ENCODE measurements around the gene BCAT1. TPM values are rescaled to one million over a fixed set of nuclear protein-coding genes. Genes with fewer than 3 reads are reported as not detected.
A peak's percentile ranks its signal among the peaks of the same experiment; 100 is the strongest.

Gene BCAT1
- total RNA-seq, 5 donors from 2014 or later (not counting 1 experiment from before 2014, with no cell fraction given) = 1.2 to 4.2 (median 3.2) TPM

DNA sequence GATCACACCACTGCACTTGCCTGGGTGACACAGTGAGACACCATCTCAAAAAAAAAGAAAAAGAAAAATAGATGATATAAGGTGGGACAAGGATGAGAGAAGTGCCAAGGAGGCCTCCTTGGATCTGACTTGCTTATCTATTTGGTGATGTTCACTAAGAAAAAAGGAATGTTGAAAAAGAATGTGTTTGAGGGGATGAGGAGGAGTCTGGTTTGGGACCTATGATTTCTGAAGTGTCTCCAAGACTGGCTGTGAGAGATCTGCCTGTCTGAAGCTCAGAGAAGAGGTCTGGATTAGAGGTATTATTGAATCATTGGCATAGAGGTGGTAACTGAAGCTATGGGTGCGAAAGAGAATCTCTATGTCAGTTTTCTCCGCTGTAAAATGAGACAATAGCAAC lies 42.8 kb downstream of the BCAT1 start:
- H3K4me3 Mint-ChIP-seq = no peak overlapping the region
- H3K27ac ChIP-seq (ENCODE audit: low read length) = no peak overlapping the region
- no peaks in the 10 kb centered on the region for H3K9me3 Mint-ChIP-seq
- H3K4me1 ChIP-seq (ENCODE audit: control insufficient read depth in 1 of 2, extremely low read depth in 1 of 2, insufficient read depth in 2 of 2, low read length in 2 of 2) = peaks cover 7 to 18% of the 10 kb centered on the region in 2 experiments
- H3K27me3 ChIP-seq (replicated peaks in 1 of 2; ENCODE audit: control insufficient read depth in 2 of 2, extremely low read depth in 1 of 2, insufficient read depth in 2 of 2, low read length in 1 of 2) = peaks cover 0 to 18% of the 10 kb centered on the region in 2 experiments
- no peak overlapping the region for H3K4me3 ChIP-seq (ENCODE audit: control insufficient read depth in 1 of 2, extremely low read depth in 1 of 2, low read length in 1 of 2)
- DNase-seq (no peak), ATAC-seq (replicated peaks in 1 of 4) (no peak)
- no peak overlapping the region for H3K27ac Mint-ChIP-seq
- H3K36me3 Mint-ChIP-seq = no peaks in the 10 kb centered on the region
- no CpG with 5 or more reads among the region's 2 CpGs for WGBS (ENCODE audit: insufficient coverage)
- no peaks in the 10 kb centered on the region for H3K36me3 ChIP-seq (ENCODE audit: control insufficient read depth in 2 of 2, extremely low read depth in 1 of 2, insufficient read depth in 1 of 2, low read length in 1 of 2)
- POLR2A ChIA-PET = no interaction called here
- H3K9me3 ChIP-seq = no peaks in the 10 kb centered on the region
- CTCF ChIA-PET = no interaction called here
- H3K27me3 Mint-ChIP-seq = peaks cover 12 to 15% of the 10 kb centered on the region in 2 donors
- H3K4me1 Mint-ChIP-seq = peaks cover 18 to 24% (median 19%) of the 10 kb centered on the region in 3 donors

DNA sequence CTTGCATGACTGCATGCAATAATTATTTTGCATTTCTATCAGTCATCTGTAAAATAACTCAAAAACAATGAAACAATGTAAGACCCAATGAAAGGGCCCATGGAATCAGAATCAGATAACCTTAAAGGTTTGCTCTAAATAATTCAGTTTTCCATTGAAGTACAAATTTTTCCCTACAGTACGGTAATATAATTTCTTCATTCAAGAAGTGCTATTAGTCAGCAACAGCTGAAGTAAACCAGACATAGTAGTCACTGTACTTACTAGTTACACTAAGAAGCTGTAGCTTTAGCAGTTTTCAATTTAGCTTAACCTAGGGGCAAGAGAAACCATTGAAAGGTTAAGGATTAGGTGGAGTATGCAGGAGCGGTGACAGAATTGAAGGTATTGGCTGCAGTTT lies 43.5 kb downstream of the BCAT1 start:
- no peaks in the 10 kb centered on the region for H3K36me3 ChIP-seq (ENCODE audit: control insufficient read depth in 2 of 2, extremely low read depth in 1 of 2, insufficient read depth in 1 of 2, low read length in 1 of 2)
- no peaks in the 10 kb centered on the region for H3K9me3 Mint-ChIP-seq
- ChIA-PET POLR2A (no interaction called here), CTCF (no interaction called here)
- peaks cover 21 to 26% (median 23%) of the 10 kb centered on the region in 3 donors for H3K4me1 Mint-ChIP-seq
- no peaks in the 10 kb centered on the region for H3K9me3 ChIP-seq
- peaks cover 7 to 18% of the 10 kb centered on the region in 2 experiments for H3K4me1 ChIP-seq (ENCODE audit: control insufficient read depth in 1 of 2, extremely low read depth in 1 of 2, insufficient read depth in 2 of 2, low read length in 2 of 2)
- DNase-seq (no peak), ATAC-seq (replicated peaks in 1 of 4) (no peak)
- H3K27ac Mint-ChIP-seq = no peak overlapping the region
- no peak overlapping the region for H3K27ac ChIP-seq (ENCODE audit: low read length)
- H3K4me3 Mint-ChIP-seq = no peak overlapping the region
- H3K36me3 Mint-ChIP-seq = no peaks in the 10 kb centered on the region
- H3K4me3 ChIP-seq (ENCODE audit: control insufficient read depth in 1 of 2, extremely low read depth in 1 of 2, low read length in 1 of 2) = no peak overlapping the region
- WGBS (ENCODE audit: insufficient coverage) = 100% methylated on average over 1 of the region's 2 CpGs
- peaks cover 14 to 18% of the 10 kb centered on the region in 2 donors for H3K27me3 Mint-ChIP-seq
- H3K27me3 ChIP-seq (replicated peaks in 1 of 2; ENCODE audit: control insufficient read depth in 2 of 2, extremely low read depth in 1 of 2, insufficient read depth in 2 of 2, low read length in 1 of 2) = peaks cover 0 to 18% of the 10 kb centered on the region in 2 experiments

DNA sequence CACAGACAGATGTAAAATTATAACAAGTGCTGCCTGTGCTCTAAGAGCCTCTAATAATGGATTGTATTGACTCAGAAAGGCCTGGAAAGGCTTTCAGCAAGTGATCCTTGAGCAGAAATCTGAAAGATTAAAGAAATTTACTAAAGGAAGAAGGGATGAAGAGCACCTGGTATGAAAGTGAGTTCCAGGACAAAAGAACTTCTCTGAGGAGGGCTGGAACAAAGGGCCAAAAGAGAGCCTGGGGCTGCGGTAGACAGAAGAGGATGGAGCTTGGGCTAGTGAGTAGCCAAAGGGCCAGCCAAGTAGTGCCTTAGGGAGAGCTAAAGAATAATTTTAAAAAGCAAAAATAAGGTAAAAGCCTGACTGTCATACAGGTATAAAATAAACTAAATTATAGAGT lies 44.0 kb downstream of the BCAT1 start:
- Histone ChIP-seq H3K36me3 (ENCODE audit: control insufficient read depth in 2 of 2, extremely low read depth in 1 of 2, insufficient read depth in 1 of 2, low read length in 1 of 2) (no peaks in the 10 kb centered on the region), H3K27ac (ENCODE audit: low read length) (no peak overlapping the region), H3K4me1 (ENCODE audit: control insufficient read depth in 1 of 2, extremely low read depth in 1 of 2, insufficient read depth in 2 of 2, low read length in 2 of 2) (peaks cover 7 to 18% of the 10 kb centered on the region in 2 experiments), H3K9me3 (no peaks in the 10 kb centered on the region), H3K27me3 (replicated peaks in 1 of 2; ENCODE audit: control insufficient read depth in 2 of 2, extremely low read depth in 1 of 2, insufficient read depth in 2 of 2, low read length in 1 of 2) (peaks cover 0 to 18% of the 10 kb centered on the region in 2 experiments), H3K4me3 (ENCODE audit: control insufficient read depth in 1 of 2, extremely low read depth in 1 of 2, low read length in 1 of 2) (no peak overlapping the region)
- Mint-ChIP-seq H3K9me3 (no peaks in the 10 kb centered on the region), H3K27me3 (peaks cover 17 to 18% of the 10 kb centered on the region in 2 donors), H3K4me1 (peaks cover 21 to 26% (median 23%) of the 10 kb centered on the region in 3 donors), H3K27ac (no peak overlapping the region), H3K36me3 (no peaks in the 10 kb centered on the region), H3K4me3 (no peak overlapping the region)
- ChIA-PET CTCF (no interaction called here), POLR2A (no interaction called here)
- 100% methylated on average over 1 of the region's 1 CpG for WGBS (ENCODE audit: insufficient coverage)
- DNase-seq (no peak), ATAC-seq (replicated peaks in 1 of 4) (no peak)

DNA sequence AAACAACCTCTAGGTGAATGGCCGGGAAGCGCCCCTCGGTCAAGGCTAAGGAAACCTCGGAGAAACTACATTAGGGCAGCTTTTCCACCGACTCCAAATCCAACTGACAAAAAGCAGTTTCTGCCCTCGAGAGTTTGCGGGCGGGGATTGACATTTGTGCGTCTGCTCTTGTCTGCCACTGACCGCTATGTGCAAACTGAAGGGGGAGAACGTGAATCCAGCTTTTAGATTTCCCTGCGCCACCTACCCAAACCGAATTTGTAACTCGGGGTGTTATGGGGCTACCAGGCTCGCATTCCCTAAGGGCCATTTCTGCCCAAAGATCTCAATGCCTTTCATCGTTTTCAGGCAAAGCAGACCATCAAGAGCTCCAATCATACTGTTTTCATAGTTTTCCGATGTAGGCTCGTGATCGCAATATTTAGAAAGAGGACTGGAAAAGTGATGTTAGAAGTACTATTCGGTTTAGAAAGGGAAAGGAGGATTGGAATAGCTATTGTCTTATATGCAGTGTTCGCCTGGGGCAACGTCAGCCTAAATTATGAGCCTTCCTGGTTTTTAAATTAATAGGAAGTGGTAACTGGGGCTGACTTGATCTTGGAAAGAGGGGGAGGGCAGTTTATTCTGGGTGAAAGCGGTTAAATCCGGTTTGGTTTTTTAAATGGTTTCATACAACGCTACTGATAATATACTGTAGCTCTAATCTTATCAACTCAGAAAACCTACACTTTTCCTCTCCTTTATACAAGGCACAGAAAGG lies 45.4 kb downstream of the BCAT1 start:
- no peak overlapping the region for H3K27ac Mint-ChIP-seq
- DNase-seq (no peak), ATAC-seq (replicated peaks in 1 of 4) (no peak)
- no peaks in the 10 kb centered on the region for H3K36me3 Mint-ChIP-seq
- H3K4me1 ChIP-seq (ENCODE audit: control insufficient read depth in 1 of 2, extremely low read depth in 1 of 2, insufficient read depth in 2 of 2, low read length in 2 of 2) = peaks cover 7 to 18% of the 10 kb centered on the region in 2 experiments
- H3K9me3 Mint-ChIP-seq = no peaks in the 10 kb centered on the region
- peak overlapping the region; percentile 77 to 85 (median 77) for H3K4me3 Mint-ChIP-seq
- WGBS (ENCODE audit: insufficient coverage) = 16% methylated on average over 20 of the region's 25 CpGs
- no peak overlapping the region for H3K27ac ChIP-seq (ENCODE audit: low read length)
- ChIA-PET CTCF (interaction anchor here in 1 of 2 donors (0.6 kb wide), 1 partner anchor 138 kb away, joined by 3 read pairs; no protein-coding TSS in a partner anchor), POLR2A (no interaction called here)
- H3K9me3 ChIP-seq = no peaks in the 10 kb centered on the region
- peak overlapping the region; percentile 32 to 83 for H3K4me3 ChIP-seq (ENCODE audit: control insufficient read depth in 1 of 2, extremely low read depth in 1 of 2, low read length in 1 of 2)
- no peaks in the 10 kb centered on the region for H3K36me3 ChIP-seq (ENCODE audit: control insufficient read depth in 2 of 2, extremely low read depth in 1 of 2, insufficient read depth in 1 of 2, low read length in 1 of 2)
- peaks cover 21 to 26% (median 23%) of the 10 kb centered on the region in 3 donors for H3K4me1 Mint-ChIP-seq
- H3K27me3 ChIP-seq (replicated peaks in 1 of 2; ENCODE audit: control insufficient read depth in 2 of 2, extremely low read depth in 1 of 2, insufficient read depth in 2 of 2, low read length in 1 of 2) = peaks cover 0 to 18% of the 10 kb centered on the region in 2 experiments
- H3K27me3 Mint-ChIP-seq = peaks cover 19 to 21% of the 10 kb centered on the region in 2 donors

DNA sequence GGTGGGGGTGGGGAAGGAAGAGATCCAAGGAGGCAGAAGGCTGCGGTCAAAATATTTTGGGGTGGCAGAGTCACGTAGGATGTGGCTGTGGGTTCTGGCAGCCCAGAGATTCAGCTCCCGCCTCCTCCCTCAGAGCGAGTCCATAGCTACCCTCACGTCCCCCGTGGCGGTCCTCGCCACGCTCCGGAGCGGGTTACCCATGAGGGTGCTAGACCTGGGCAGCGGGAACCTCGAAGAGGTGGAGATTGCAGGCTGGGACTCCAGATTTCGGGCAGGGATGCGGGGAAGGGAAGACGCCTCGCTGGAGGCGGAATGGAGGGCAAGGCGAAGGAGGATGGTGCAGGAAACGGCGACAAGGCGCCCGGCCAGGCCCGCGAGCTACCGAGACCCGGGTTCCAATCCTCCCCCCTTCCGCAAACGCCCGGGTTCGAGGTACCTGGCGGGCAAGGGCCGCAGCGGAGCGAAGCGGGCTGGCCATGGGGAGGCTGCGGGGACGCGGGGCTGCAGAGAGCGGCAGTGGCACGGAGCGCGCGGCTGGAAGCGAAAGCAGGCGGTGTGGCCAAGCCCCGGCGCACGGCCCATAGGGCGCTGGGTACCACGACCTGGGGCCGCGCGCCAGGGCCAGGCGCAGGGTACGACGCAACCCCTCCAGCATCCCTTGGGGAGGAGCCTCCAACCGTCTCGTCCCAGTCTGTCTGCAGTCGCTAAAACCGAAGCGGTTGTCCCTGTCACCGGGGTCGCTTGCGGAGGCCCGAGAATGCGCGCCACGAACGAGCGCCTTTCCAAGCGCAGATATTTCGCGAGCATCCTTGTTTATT lies 46.2 kb downstream of the BCAT1 start:
- no peak overlapping the region for H3K27ac ChIP-seq (ENCODE audit: low read length)
- DNase-seq (peak in 3 of 35 experiments; percentile 0 to 7 (median 6)), ATAC-seq (replicated peaks in 1 of 4) (peak in 3 of 4 experiments; percentile 17 to 48 (median 19))
- H3K27me3 ChIP-seq (replicated peaks in 1 of 2; ENCODE audit: control insufficient read depth in 2 of 2, extremely low read depth in 1 of 2, insufficient read depth in 2 of 2, low read length in 1 of 2) = peaks cover 0 to 18% of the 10 kb centered on the region in 2 experiments
- H3K27ac Mint-ChIP-seq = peak overlapping the region in 1 of 2 donors; percentile 55
- POLR2A ChIA-PET = no interaction called here
- H3K9me3 ChIP-seq = no peaks in the 10 kb centered on the region
- WGBS (ENCODE audit: insufficient coverage) = under 1% methylated on average over 70 of the region's 74 CpGs
- peaks cover 21 to 26% (median 23%) of the 10 kb centered on the region in 3 donors for H3K4me1 Mint-ChIP-seq
- no peaks in the 10 kb centered on the region for H3K36me3 Mint-ChIP-seq
- no peaks in the 10 kb centered on the region for H3K9me3 Mint-ChIP-seq
- no peaks in the 10 kb centered on the region for H3K36me3 ChIP-seq (ENCODE audit: control insufficient read depth in 2 of 2, extremely low read depth in 1 of 2, insufficient read depth in 1 of 2, low read length in 1 of 2)
- peak overlapping the region; percentile 77 to 85 (median 77) for H3K4me3 Mint-ChIP-seq
- peaks cover 19 to 21% of the 10 kb centered on the region in 2 donors for H3K27me3 Mint-ChIP-seq
- peaks cover 7 to 18% of the 10 kb centered on the region in 2 experiments for H3K4me1 ChIP-seq (ENCODE audit: control insufficient read depth in 1 of 2, extremely low read depth in 1 of 2, insufficient read depth in 2 of 2, low read length in 2 of 2)
- peak overlapping the region; percentile 32 to 83 for H3K4me3 ChIP-seq (ENCODE audit: control insufficient read depth in 1 of 2, extremely low read depth in 1 of 2, low read length in 1 of 2)
- CTCF ChIA-PET = interaction anchor here in 1 of 2 donors (0.6 kb wide), 1 partner anchor 139 kb away, joined by 3 read pairs; no protein-coding TSS in a partner anchor
